Activated naive CD8-positive, alpha-beta T cell (primary cell): ENCODE results near the gene RGS16.

Source experiments
- H3K27ac Mint-ChIP-seq: one replicate; pipeline ENCODE4 v1.8.0; 2021; ENCODE audit warnings: mixed read lengths
- H3K27me3 Mint-ChIP-seq: one replicate; pipeline ENCODE4 v1.8.0; 2021; ENCODE audit warnings: mixed read lengths
- H3K36me3 Mint-ChIP-seq: one replicate; pipeline ENCODE4 v1.8.0; 2021; ENCODE audit warnings: mixed read lengths
- H3K4me1 Mint-ChIP-seq: one replicate; pipeline ENCODE4 v1.8.0; 2021; ENCODE audit warnings: low read depth, mixed read lengths
- H3K4me3 Mint-ChIP-seq: one replicate; pipeline ENCODE4 v1.8.0; 2021; ENCODE audit warnings: mild to moderate bottlenecking, mixed read lengths
- H3K9me3 Mint-ChIP-seq: one replicate; pipeline ENCODE4 v1.8.0; 2021; ENCODE audit warnings: low read depth, mixed read lengths

RGS16 gene

GRCh38 chr1:182624577-182624976 lies 20.4 kb upstream of the RGS16 start:
- no peak overlapping the region for H3K4me3 Mint-ChIP-seq
- no peaks in the 10 kb centered on the region for H3K27me3 Mint-ChIP-seq
- peaks cover 6% of the 10 kb centered on the region for H3K9me3 Mint-ChIP-seq
- H3K27ac Mint-ChIP-seq: no peak overlapping the region
- H3K36me3 Mint-ChIP-seq: peaks cover 3% of the 10 kb centered on the region
- H3K4me1 Mint-ChIP-seq: peaks cover 62% of the 10 kb centered on the region

- peaks cover 6% of the 10 kb centered on the region for H3K9me3 Mint-ChIP-seq
- H3K4me3 Mint-ChIP-seq: no peak overlapping the region
- no peak overlapping the region for H3K27ac Mint-ChIP-seq
- peaks cover 3% of the 10 kb centered on the region for H3K36me3 Mint-ChIP-seq
- H3K4me1 Mint-ChIP-seq: peaks cover 68% of the 10 kb centered on the region
- H3K27me3 Mint-ChIP-seq: no peaks in the 10 kb centered on the region
These were observed 18.8 kb upstream of the RGS16 start for GRCh38 chr1:182622901-182623528.

GRCh38 chr1:182621906-182622305 lies 17.7 kb upstream of the RGS16 start:
- no peak overlapping the region for H3K4me3 Mint-ChIP-seq
- H3K27me3 Mint-ChIP-seq: peaks cover under 1% of the 10 kb centered on the region
- peaks cover 76% of the 10 kb centered on the region for H3K4me1 Mint-ChIP-seq
- peaks cover 6% of the 10 kb centered on the region for H3K9me3 Mint-ChIP-seq
- no peak overlapping the region for H3K27ac Mint-ChIP-seq
- peaks cover 3% of the 10 kb centered on the region for H3K36me3 Mint-ChIP-seq

- peak overlapping the region; percentile 82 for H3K27ac Mint-ChIP-seq
- H3K27me3 Mint-ChIP-seq: peaks cover 1% of the 10 kb centered on the region
- peaks cover 6% of the 10 kb centered on the region for H3K9me3 Mint-ChIP-seq
- peaks cover 78% of the 10 kb centered on the region for H3K4me1 Mint-ChIP-seq
- H3K36me3 Mint-ChIP-seq: peaks cover 3% of the 10 kb centered on the region
- H3K4me3 Mint-ChIP-seq: peak overlapping the region; percentile 35
These were observed 16.9 kb upstream of the RGS16 start for GRCh38 chr1:182620924-182621585.

- peaks cover 7% of the 10 kb centered on the region for H3K27me3 Mint-ChIP-seq
- H3K27ac Mint-ChIP-seq: peak overlapping the region; percentile 50
These were observed 13.7 kb upstream of the RGS16 start for GRCh38 chr1:182617734-182618351.

GRCh38 chr1:182617014-182617429 lies 12.8 kb upstream of the RGS16 start:
- Mint-ChIP-seq H3K4me3 (peak overlapping the region; percentile 86), H3K27me3 (peaks cover 15% of the 10 kb centered on the region), H3K9me3 (peaks cover 6% of the 10 kb centered on the region), H3K4me1 (peaks cover 72% of the 10 kb centered on the region), H3K36me3 (peaks cover 3% of the 10 kb centered on the region), H3K27ac (peak overlapping the region; percentile 83)

More at GRCh38 chr1:182617734-182618351, 13.7 kb upstream of the RGS16 start:
- Mint-ChIP-seq H3K36me3 (peaks cover 3% of the 10 kb centered on the region), H3K9me3 (peaks cover 6% of the 10 kb centered on the region), H3K4me1 (peaks cover 72% of the 10 kb centered on the region), H3K4me3 (peak overlapping the region; percentile 86)

GRCh38 chr1:182616130-182617013 lies 12.2 kb upstream of the RGS16 start:
- H3K27me3 Mint-ChIP-seq: peaks cover 15% of the 10 kb centered on the region
- H3K27ac Mint-ChIP-seq: peak overlapping the region; percentile 83
- H3K4me1 Mint-ChIP-seq: peaks cover 66% of the 10 kb centered on the region
- peaks cover 6% of the 10 kb centered on the region for H3K9me3 Mint-ChIP-seq
- peak overlapping the region; percentile 86 for H3K4me3 Mint-ChIP-seq
- H3K36me3 Mint-ChIP-seq: peaks cover 3% of the 10 kb centered on the region

GRCh38 chr1:182615468-182616129 lies 11.4 kb upstream of the RGS16 start:
- H3K27ac Mint-ChIP-seq: peak overlapping the region; percentile 81
- peaks cover 59% of the 10 kb centered on the region for H3K4me1 Mint-ChIP-seq
- H3K9me3 Mint-ChIP-seq: peaks cover 1% of the 10 kb centered on the region
- H3K27me3 Mint-ChIP-seq: peaks cover 22% of the 10 kb centered on the region
- H3K36me3 Mint-ChIP-seq: peaks cover 1% of the 10 kb centered on the region
- H3K4me3 Mint-ChIP-seq: peak overlapping the region; percentile 86

GRCh38 chr1:182614796-182615454 lies 10.7 kb upstream of the RGS16 start:
- no peaks in the 10 kb centered on the region for H3K9me3 Mint-ChIP-seq
- H3K27ac Mint-ChIP-seq: peak overlapping the region; percentile 81
- peaks cover 56% of the 10 kb centered on the region for H3K4me1 Mint-ChIP-seq
- H3K4me3 Mint-ChIP-seq: peak overlapping the region; percentile 86
- H3K36me3 Mint-ChIP-seq: no peaks in the 10 kb centered on the region
- peaks cover 22% of the 10 kb centered on the region for H3K27me3 Mint-ChIP-seq

GRCh38 chr1:182611787-182612186 lies 7.6 kb upstream of the RGS16 start:
- Mint-ChIP-seq H3K27me3 (peaks cover 38% of the 10 kb centered on the region), H3K4me3 (no peak overlapping the region), H3K9me3 (no peaks in the 10 kb centered on the region), H3K36me3 (no peaks in the 10 kb centered on the region), H3K4me1 (peaks cover 42% of the 10 kb centered on the region), H3K27ac (no peak overlapping the region)

GRCh38 chr1:182611326-182611725 lies 7.1 kb upstream of the RGS16 start:
- no peak overlapping the region for H3K27ac Mint-ChIP-seq
- H3K9me3 Mint-ChIP-seq: no peaks in the 10 kb centered on the region
- H3K4me1 Mint-ChIP-seq: peaks cover 38% of the 10 kb centered on the region
- no peak overlapping the region for H3K4me3 Mint-ChIP-seq
- peaks cover 38% of the 10 kb centered on the region for H3K27me3 Mint-ChIP-seq
- no peaks in the 10 kb centered on the region for H3K36me3 Mint-ChIP-seq

GRCh38 chr1:182610606-182611194 lies 6.5 kb upstream of the RGS16 start:
- Mint-ChIP-seq H3K27me3 (peaks cover 38% of the 10 kb centered on the region), H3K9me3 (no peaks in the 10 kb centered on the region), H3K4me1 (peaks cover 31% of the 10 kb centered on the region), H3K36me3 (no peaks in the 10 kb centered on the region), H3K27ac (no peak overlapping the region), H3K4me3 (no peak overlapping the region)

- H3K36me3 Mint-ChIP-seq: no peaks in the 10 kb centered on the region
- peaks cover 30% of the 10 kb centered on the region for H3K4me1 Mint-ChIP-seq
- no peaks in the 10 kb centered on the region for H3K9me3 Mint-ChIP-seq
- H3K27ac Mint-ChIP-seq: no peak overlapping the region
- H3K4me3 Mint-ChIP-seq: no peak overlapping the region
- H3K27me3 Mint-ChIP-seq: peaks cover 38% of the 10 kb centered on the region
These were observed 4.8 kb upstream of the RGS16 start for GRCh38 chr1:182608845-182609610.
